Stomach (tissue), 4 donors: ENCODE measurements around the gene SMIM41.

Experiments used
- POLR2A ChIP-seq, 4 donors: fragments of 450-650 bp; IDR thresholded peaks; one replicate each; pipeline ENCODE4 v1.6.1; 2016; ENCODE audit warnings: antibody characterized with exemption in 4 of 4, control low read depth in 2 of 4, mild to moderate bottlenecking in 1 of 4, moderate library complexity in 1 of 4
- TF ChIP-seq, protein P1 (sequence below), 7 experiments: fragments of 450-650 bp in 4 of 7; fragments of 200-600 bp in 3 of 7; sonication (generic) in 3 of 7; IDR thresholded peaks; one replicate each; pipeline ENCODE4 v1.5.1; 2016 to 2019; ENCODE audit warnings: antibody characterized with exemption in 7 of 7, control low read depth in 2 of 7, mild to moderate bottlenecking in 1 of 7

DNA sequence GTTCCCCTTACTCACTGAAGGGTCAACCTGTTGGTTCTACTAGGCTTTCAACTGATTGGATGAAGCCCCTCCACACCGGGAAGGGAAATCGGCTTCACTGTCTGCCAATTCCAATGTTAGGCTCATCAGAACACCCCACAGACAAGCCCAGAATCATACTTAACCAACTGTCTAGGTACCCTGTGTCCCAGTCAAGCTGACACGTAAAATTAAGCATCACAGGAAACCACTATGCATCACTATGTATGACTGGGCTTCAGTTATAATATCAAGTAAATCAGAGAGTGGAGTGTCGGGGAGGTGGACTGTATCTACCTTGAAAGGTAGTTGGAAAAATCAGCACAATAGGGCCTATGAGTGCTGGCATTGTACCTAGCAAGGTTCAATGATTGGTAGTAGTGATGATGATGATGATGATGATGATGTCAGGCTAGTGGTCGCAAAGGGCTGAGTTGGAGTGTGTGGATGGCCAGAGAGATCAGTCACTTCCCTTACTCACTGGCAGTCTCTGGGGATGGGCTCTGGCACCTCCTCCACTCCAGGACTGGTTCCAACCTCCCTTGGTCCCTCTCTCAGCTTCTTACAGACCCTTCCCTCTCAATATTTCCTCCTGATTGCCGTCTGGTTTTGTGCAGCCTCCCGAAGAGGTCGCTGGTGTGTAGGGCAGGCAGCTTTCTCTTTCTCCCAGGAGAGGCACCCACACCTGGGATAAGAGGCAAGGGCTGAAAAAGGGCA lies 13.0 kb upstream of the SMIM41 start:
- TF ChIP-seq POLR2A (IDR thresholded peaks at IDR 0.05) = no peak
- TF ChIP-seq, protein P1, sequence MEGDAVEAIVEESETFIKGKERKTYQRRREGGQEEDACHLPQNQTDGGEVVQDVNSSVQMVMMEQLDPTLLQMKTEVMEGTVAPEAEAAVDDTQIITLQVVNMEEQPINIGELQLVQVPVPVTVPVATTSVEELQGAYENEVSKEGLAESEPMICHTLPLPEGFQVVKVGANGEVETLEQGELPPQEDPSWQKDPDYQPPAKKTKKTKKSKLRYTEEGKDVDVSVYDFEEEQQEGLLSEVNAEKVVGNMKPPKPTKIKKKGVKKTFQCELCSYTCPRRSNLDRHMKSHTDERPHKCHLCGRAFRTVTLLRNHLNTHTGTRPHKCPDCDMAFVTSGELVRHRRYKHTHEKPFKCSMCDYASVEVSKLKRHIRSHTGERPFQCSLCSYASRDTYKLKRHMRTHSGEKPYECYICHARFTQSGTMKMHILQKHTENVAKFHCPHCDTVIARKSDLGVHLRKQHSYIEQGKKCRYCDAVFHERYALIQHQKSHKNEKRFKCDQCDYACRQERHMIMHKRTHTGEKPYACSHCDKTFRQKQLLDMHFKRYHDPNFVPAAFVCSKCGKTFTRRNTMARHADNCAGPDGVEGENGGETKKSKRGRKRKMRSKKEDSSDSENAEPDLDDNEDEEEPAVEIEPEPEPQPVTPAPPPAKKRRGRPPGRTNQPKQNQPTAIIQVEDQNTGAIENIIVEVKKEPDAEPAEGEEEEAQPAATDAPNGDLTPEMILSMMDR (IDR thresholded peaks at IDR 0.05) = no peak
